ENCODE results near the gene HRAS. TPM values are rescaled to one million over a fixed set of nuclear protein-coding genes. Genes with fewer than 3 reads are reported as not detected.

HRAS gene
- total RNA-seq, 5 donors from 2014 or later (not counting 1 experiment from before 2014, with no cell fraction given), result 27.6 to 53.4 (median 47.6) TPM

- peaks cover 0 to 6% of the 10 kb centered on the region in 2 donors for H3K36me3 ChIP-seq (ENCODE audit: control insufficient read depth in 2 of 2, extremely low read depth in 1 of 2, insufficient read depth in 1 of 2, low read length in 1 of 2)
- WGBS (ENCODE audit: insufficient coverage), result 42% methylated on average over 34 of the region's 45 CpGs
- Mint-ChIP-seq H3K27me3 (no peaks in the 10 kb centered on the region), H3K9me3 (no peaks in the 10 kb centered on the region), H3K4me3 (peak overlapping the region; percentile 69 to 96 (median 94)), H3K36me3 (peaks cover 11% of the 10 kb centered on the region), H3K27ac (peak overlapping the region in 1 of 2 donors; percentile 49), H3K4me1 (peaks cover 6 to 31% (median 28%) of the 10 kb centered on the region in 3 donors)
- DNase-seq (no peak), ATAC-seq (replicated peaks in 1 of 4) (no peak)
- peaks cover 13 to 46% of the 10 kb centered on the region in 2 experiments for H3K4me1 ChIP-seq (ENCODE audit: control insufficient read depth in 1 of 2, extremely low read depth in 1 of 2, insufficient read depth in 2 of 2, low read length in 2 of 2)
- POLR2A ChIA-PET, result no interaction called here
- CTCF ChIA-PET, result interaction anchor here in 1 of 2 donors (2.0 kb wide), 1 partner anchor 11 kb away, joined by 10 read pairs; no protein-coding TSS in a partner anchor
- H3K27me3 ChIP-seq (replicated peaks in 1 of 2; ENCODE audit: control insufficient read depth in 2 of 2, extremely low read depth in 1 of 2, insufficient read depth in 2 of 2, low read length in 1 of 2), result no peaks in the 10 kb centered on the region
- no peaks in the 10 kb centered on the region for H3K9me3 ChIP-seq
- H3K4me3 ChIP-seq (ENCODE audit: control insufficient read depth in 1 of 2, extremely low read depth in 1 of 2, low read length in 1 of 2), result peak overlapping the region; percentile 40 to 59
- H3K27ac ChIP-seq (ENCODE audit: low read length), result no peak overlapping the region
Measured at GRCh38 chr11:507727-508515, 27.5 kb downstream of the HRAS start.

- H3K27me3 Mint-ChIP-seq, result no peaks in the 10 kb centered on the region
- H3K27ac Mint-ChIP-seq, result peak within 1 kb of the TSS; percentile 98 to 99
- DNase-seq (peak; percentile 95 to 100 (median 98)), ATAC-seq (replicated peaks in 1 of 4) (peak; percentile 76 to 88 (median 80))
- Histone ChIP-seq H3K9me3 (no peaks in the 10 kb centered on the region), H3K27ac (ENCODE audit: low read length) (peak within 1 kb of the TSS; percentile 100), H3K27me3 (replicated peaks in 1 of 2; ENCODE audit: control insufficient read depth in 2 of 2, extremely low read depth in 1 of 2, insufficient read depth in 2 of 2, low read length in 1 of 2) (no peaks in the 10 kb centered on the region), H3K4me3 (ENCODE audit: control insufficient read depth in 1 of 2, extremely low read depth in 1 of 2, low read length in 1 of 2) (peak within 1 kb of the TSS; percentile 82 to 100), H3K4me1 (ENCODE audit: control insufficient read depth in 1 of 2, extremely low read depth in 1 of 2, insufficient read depth in 2 of 2, low read length in 2 of 2) (peaks cover 13 to 46% of the 10 kb centered on the region in 2 experiments), H3K36me3 (ENCODE audit: control insufficient read depth in 2 of 2, extremely low read depth in 1 of 2, insufficient read depth in 1 of 2, low read length in 1 of 2) (peaks cover 0 to 6% of the 10 kb centered on the region in 2 donors)
- under 1% methylated on average over 81 of the region's 93 CpGs for WGBS (ENCODE audit: insufficient coverage)
- H3K4me3 Mint-ChIP-seq, result peak within 1 kb of the TSS; percentile 94 to 98 (median 96)
- peaks cover 5% of the 10 kb centered on the region for H3K36me3 Mint-ChIP-seq
- CTCF ChIA-PET, result interaction anchor here (0.6 to 1.0 kb wide), 3 partner anchors 11 to 116 kb away, joined by 3 to 8 read pairs (median 3); partner anchors contain the start of gene PHRF1 (in 1 of the 2)
- H3K9me3 Mint-ChIP-seq, result no peaks in the 10 kb centered on the region
- peaks cover 6 to 34% (median 31%) of the 10 kb centered on the region in 3 donors for H3K4me1 Mint-ChIP-seq
- POLR2A ChIA-PET, result interaction anchor here in 1 of 2 donors (0.7 to 1.4 kb wide), 3 partner anchors 100 to 300 kb away, joined by 3 to 5 read pairs (median 4); partner anchors contain the start of gene BET1L
Measured at GRCh38 chr11:506995-507726, 28.2 kb downstream of the HRAS start, which contains the start of gene RNH1. TSS of gene RNH1 (minus strand) at chr11:507242. CDS start at chr11:502162, 5,080 bp downstream.

- peak overlapping the region; percentile 98 to 99 for H3K27ac Mint-ChIP-seq
- POLR2A ChIA-PET, result interaction anchor here (0.7 to 1.4 kb wide), 4 partner anchors 99 to 300 kb away, joined by 3 to 9 read pairs (median 4); partner anchors contain the start of gene BET1L (in 1 of the 2)
- H3K9me3 ChIP-seq, result no peaks in the 10 kb centered on the region
Measured at GRCh38 chr11:506238-506994, 29.0 kb downstream of the HRAS start.

GRCh38 chr11:504994-505344, 30.4 kb downstream of the HRAS start:
- Mint-ChIP-seq H3K27me3 (no peaks in the 10 kb centered on the region), H3K27ac (peak overlapping the region in 1 of 2 donors; percentile 44), H3K4me3 (peak overlapping the region; percentile 62 to 96 (median 94)), H3K4me1 (peaks cover 11 to 41% (median 31%) of the 10 kb centered on the region in 3 donors), H3K36me3 (peaks cover 3% of the 10 kb centered on the region), H3K9me3 (no peaks in the 10 kb centered on the region)
- 87% methylated on average over 3 of the region's 7 CpGs for WGBS (ENCODE audit: insufficient coverage)
- no peak overlapping the region for H3K4me3 ChIP-seq (ENCODE audit: control insufficient read depth in 1 of 2, extremely low read depth in 1 of 2, low read length in 1 of 2)
- no peaks in the 10 kb centered on the region for H3K27me3 ChIP-seq (replicated peaks in 1 of 2; ENCODE audit: control insufficient read depth in 2 of 2, extremely low read depth in 1 of 2, insufficient read depth in 2 of 2, low read length in 1 of 2)
- no peaks in the 10 kb centered on the region for H3K9me3 ChIP-seq
- ChIA-PET CTCF (no interaction called here), POLR2A (no interaction called here)
- peaks cover 6 to 19% of the 10 kb centered on the region in 2 donors for H3K36me3 ChIP-seq (ENCODE audit: control insufficient read depth in 2 of 2, extremely low read depth in 1 of 2, insufficient read depth in 1 of 2, low read length in 1 of 2)
- H3K27ac ChIP-seq (ENCODE audit: low read length), result no peak overlapping the region
- DNase-seq (no peak), ATAC-seq (replicated peaks in 1 of 4) (no peak)
- H3K4me1 ChIP-seq (ENCODE audit: control insufficient read depth in 1 of 2, extremely low read depth in 1 of 2, insufficient read depth in 2 of 2, low read length in 2 of 2), result peaks cover 13 to 46% of the 10 kb centered on the region in 2 experiments

More at GRCh38 chr11:506238-506994, 29.0 kb downstream of the HRAS start:
- H3K9me3 Mint-ChIP-seq, result no peaks in the 10 kb centered on the region
- peaks cover 6 to 38% (median 31%) of the 10 kb centered on the region in 3 donors for H3K4me1 Mint-ChIP-seq
- CTCF ChIA-PET, result interaction anchor here (0.5 to 1.0 kb wide), 6 partner anchors 12 to 573 kb away, joined by 3 to 8 read pairs (median 3); partner anchors contain the start of gene PHRF1 (in 1 of the 2)
- H3K4me3 Mint-ChIP-seq, result peak overlapping the region; percentile 94 to 98 (median 96)
- Histone ChIP-seq H3K27ac (ENCODE audit: low read length) (peak overlapping the region; percentile 100), H3K27me3 (replicated peaks in 1 of 2; ENCODE audit: control insufficient read depth in 2 of 2, extremely low read depth in 1 of 2, insufficient read depth in 2 of 2, low read length in 1 of 2) (no peaks in the 10 kb centered on the region), H3K4me3 (ENCODE audit: control insufficient read depth in 1 of 2, extremely low read depth in 1 of 2, low read length in 1 of 2) (peak overlapping the region; percentile 82 to 100), H3K36me3 (ENCODE audit: control insufficient read depth in 2 of 2, extremely low read depth in 1 of 2, insufficient read depth in 1 of 2, low read length in 1 of 2) (peaks cover 1 to 7% of the 10 kb centered on the region in 2 donors), H3K4me1 (ENCODE audit: control insufficient read depth in 1 of 2, extremely low read depth in 1 of 2, insufficient read depth in 2 of 2, low read length in 2 of 2) (peaks cover 13 to 46% of the 10 kb centered on the region in 2 experiments)
- H3K27me3 Mint-ChIP-seq, result no peaks in the 10 kb centered on the region
- DNase-seq (peak; percentile 89 to 99 (median 95)), ATAC-seq (replicated peaks in 1 of 4) (peak; percentile 78 to 80 (median 78))
- WGBS (ENCODE audit: insufficient coverage), result under 1% methylated on average over 59 of the region's 71 CpGs
- H3K36me3 Mint-ChIP-seq, result peaks cover 2% of the 10 kb centered on the region

- Histone ChIP-seq H3K27ac (ENCODE audit: low read length) (no peak overlapping the region), H3K9me3 (no peaks in the 10 kb centered on the region), H3K4me3 (ENCODE audit: control insufficient read depth in 1 of 2, extremely low read depth in 1 of 2, low read length in 1 of 2) (no peak overlapping the region), H3K36me3 (ENCODE audit: control insufficient read depth in 2 of 2, extremely low read depth in 1 of 2, insufficient read depth in 1 of 2, low read length in 1 of 2) (peaks cover 9 to 26% of the 10 kb centered on the region in 2 donors), H3K27me3 (replicated peaks in 1 of 2; ENCODE audit: control insufficient read depth in 2 of 2, extremely low read depth in 1 of 2, insufficient read depth in 2 of 2, low read length in 1 of 2) (no peaks in the 10 kb centered on the region), H3K4me1 (ENCODE audit: control insufficient read depth in 1 of 2, extremely low read depth in 1 of 2, insufficient read depth in 2 of 2, low read length in 2 of 2) (peaks cover 13 to 46% of the 10 kb centered on the region in 2 experiments)
- no peak for ATAC-seq (replicated peaks in 1 of 4)
- DNase-seq, result no peak
- no peaks in the 10 kb centered on the region for H3K27me3 Mint-ChIP-seq
- WGBS (ENCODE audit: insufficient coverage), result 47% methylated on average over 66 of the region's 72 CpGs
- no peaks in the 10 kb centered on the region for H3K9me3 Mint-ChIP-seq
- peak overlapping the region in 1 of 2 donors; percentile 69 for H3K27ac Mint-ChIP-seq
- peaks cover 11 to 41% (median 31%) of the 10 kb centered on the region in 3 donors for H3K4me1 Mint-ChIP-seq
- peaks cover 4% of the 10 kb centered on the region for H3K36me3 Mint-ChIP-seq
- ChIA-PET CTCF (no interaction called here), POLR2A (no interaction called here)
- peak overlapping the region; percentile 62 to 96 (median 94) for H3K4me3 Mint-ChIP-seq
Measured at GRCh38 chr11:504053-504993, 31.1 kb downstream of the HRAS start.
